ENCODE results near the gene TMEM61.

The TMEM61 gene

GRCh38 chr1:54968551-54968950 lies 11.9 kb upstream of the TMEM61 start:
- Histone ChIP-seq H3K36me3 (ENCODE audit: control insufficient read depth, insufficient read depth, low read length) (no peaks in the 10 kb centered on the region), H2AFZ (no peak overlapping the region), H3K27me3 (ENCODE audit: control insufficient read depth, insufficient read depth, low read length) (no peaks in the 10 kb centered on the region), H3K9me3 (ENCODE audit: control insufficient read depth, low read length) (no peaks in the 10 kb centered on the region), H3K4me2 (ENCODE audit: low read length) (no peak overlapping the region), H3K4me3 (ENCODE audit: low read depth, low read length) (no peak overlapping the region), H3K79me2 (no peaks in the 10 kb centered on the region), H3K4me1 (no peaks in the 10 kb centered on the region), H3K27ac (no peak overlapping the region), H3K9ac (no peak overlapping the region)
- no peak for TF ChIP-seq CTCF (IDR thresholded peaks at IDR 0.05)

GRCh38 chr1:54969879-54970278 lies 10.5 kb upstream of the TMEM61 start:
- Histone ChIP-seq H3K9me3 (ENCODE audit: control insufficient read depth, low read length) (no peaks in the 10 kb centered on the region), H3K4me1 (no peaks in the 10 kb centered on the region), H3K9ac (no peak overlapping the region), H3K36me3 (ENCODE audit: control insufficient read depth, insufficient read depth, low read length) (no peaks in the 10 kb centered on the region), H3K27me3 (ENCODE audit: control insufficient read depth, insufficient read depth, low read length) (no peaks in the 10 kb centered on the region), H2AFZ (no peak overlapping the region), H3K4me2 (ENCODE audit: low read length) (no peak overlapping the region), H3K27ac (no peak overlapping the region), H3K79me2 (no peaks in the 10 kb centered on the region), H3K4me3 (ENCODE audit: low read depth, low read length) (no peak overlapping the region)
- no peak for TF ChIP-seq CTCF (IDR thresholded peaks at IDR 0.05)

GRCh38 chr1:54970901-54971300 lies 9.5 kb upstream of the TMEM61 start:
- H3K9ac ChIP-seq, result no peak overlapping the region
- H3K27ac ChIP-seq, result no peak overlapping the region
- TF ChIP-seq CTCF (IDR thresholded peaks at IDR 0.05), result no peak
- no peaks in the 10 kb centered on the region for H3K4me1 ChIP-seq
- no peaks in the 10 kb centered on the region for H3K9me3 ChIP-seq (ENCODE audit: control insufficient read depth, low read length)
- H3K4me2 ChIP-seq (ENCODE audit: low read length), result no peak overlapping the region
- no peaks in the 10 kb centered on the region for H3K36me3 ChIP-seq (ENCODE audit: control insufficient read depth, insufficient read depth, low read length)
- H3K79me2 ChIP-seq, result no peaks in the 10 kb centered on the region
- no peak overlapping the region for H2AFZ ChIP-seq
- H3K27me3 ChIP-seq (ENCODE audit: control insufficient read depth, insufficient read depth, low read length), result no peaks in the 10 kb centered on the region
- H3K4me3 ChIP-seq (ENCODE audit: low read depth, low read length), result no peak overlapping the region

- H3K9me3 ChIP-seq (ENCODE audit: control insufficient read depth, low read length), result no peaks in the 10 kb centered on the region
- no peak overlapping the region for H3K4me3 ChIP-seq (ENCODE audit: low read depth, low read length)
- H2AFZ ChIP-seq, result no peak overlapping the region
- no peak overlapping the region for H3K27ac ChIP-seq
- TF ChIP-seq CTCF (IDR thresholded peaks at IDR 0.05), result no peak
- H3K36me3 ChIP-seq (ENCODE audit: control insufficient read depth, insufficient read depth, low read length), result no peaks in the 10 kb centered on the region
- no peaks in the 10 kb centered on the region for H3K79me2 ChIP-seq
- H3K27me3 ChIP-seq (ENCODE audit: control insufficient read depth, insufficient read depth, low read length), result no peaks in the 10 kb centered on the region
- no peaks in the 10 kb centered on the region for H3K4me1 ChIP-seq
- H3K9ac ChIP-seq, result no peak overlapping the region
- H3K4me2 ChIP-seq (ENCODE audit: low read length), result no peak overlapping the region
These were observed 9.1 kb upstream of the TMEM61 start for GRCh38 chr1:54971317-54971791.

GRCh38 chr1:54972436-54972835 lies 8.0 kb upstream of the TMEM61 start:
- no peak overlapping the region for H3K9ac ChIP-seq
- H3K27ac ChIP-seq, result no peak overlapping the region
- H3K79me2 ChIP-seq, result no peaks in the 10 kb centered on the region
- no peaks in the 10 kb centered on the region for H3K9me3 ChIP-seq (ENCODE audit: control insufficient read depth, low read length)
- no peaks in the 10 kb centered on the region for H3K4me1 ChIP-seq
- no peak overlapping the region for H2AFZ ChIP-seq
- H3K4me3 ChIP-seq (ENCODE audit: low read depth, low read length), result no peak overlapping the region
- no peaks in the 10 kb centered on the region for H3K36me3 ChIP-seq (ENCODE audit: control insufficient read depth, insufficient read depth, low read length)
- TF ChIP-seq CTCF (IDR thresholded peaks at IDR 0.05), result no peak
- H3K4me2 ChIP-seq (ENCODE audit: low read length), result no peak overlapping the region
- H3K27me3 ChIP-seq (ENCODE audit: control insufficient read depth, insufficient read depth, low read length), result no peaks in the 10 kb centered on the region
